Neuronal stem cell (in vitro differentiated cells): ENCODE results near the gene AVEN.

ENCODE experiments used
- DNase-seq: peaks from one replicate; pipeline ENCODE4 v3.0.0-alpha.2; 2013; ENCODE audit warnings: low spot score
- H2AFZ ChIP-seq: one replicate; pipeline ENCODE4 v1.6.1; 2013; ENCODE audit warnings: mild to moderate bottlenecking, low read length, inconsistent platforms
- H2AK5ac ChIP-seq: 2 replicates; pipeline ENCODE4 v1.6.1; 2013; ENCODE audit warnings: low read depth, mild to moderate bottlenecking, inconsistent platforms, low read length, moderate library complexity, mixed read lengths
- H2BK120ac ChIP-seq: 2 replicates; pipeline ENCODE4 v1.6.1; 2013; ENCODE audit warnings: low read depth, mild to moderate bottlenecking, inconsistent platforms, low read length, moderate library complexity, mixed read lengths
- H2BK12ac ChIP-seq: one replicate; pipeline ENCODE4 v1.6.1; 2013; ENCODE audit warnings: low read length, inconsistent platforms
- H2BK15ac ChIP-seq: 2 replicates; pipeline ENCODE4 v1.6.1; 2013; ENCODE audit warnings: mild to moderate bottlenecking, low read length, inconsistent platforms, mixed read lengths
- H2BK5ac ChIP-seq: one replicate; pipeline ENCODE4 v1.6.1; 2013; ENCODE audit warnings: inconsistent platforms, mild to moderate bottlenecking, low read length, moderate library complexity
- H3K14ac ChIP-seq: one replicate; pipeline ENCODE4 v1.6.1; 2013; ENCODE audit warnings: low read length, inconsistent platforms
- H3K18ac ChIP-seq: 2 replicates; pipeline ENCODE4 v1.6.1; 2013; ENCODE audit warnings: low read length, inconsistent platforms
- H3K23ac ChIP-seq: 2 replicates; pipeline ENCODE4 v1.6.1; 2013; ENCODE audit warnings: low read depth, mild to moderate bottlenecking, mixed read lengths, low read length, inconsistent platforms; ENCODE audit not compliant: poor library complexity
- H3K27ac ChIP-seq: replicated peaks from 3 replicates; pipeline ENCODE4 v1.5.1; 2013; ENCODE audit warnings: low read length, inconsistent platforms
- H3K27me3 ChIP-seq, 3 experiments: 2 replicates each; pipeline ENCODE4 v1.6.1; 2013; ENCODE audit warnings: low read length in 3 of 3, mild to moderate bottlenecking in 2 of 3, inconsistent platforms in 1 of 3, low read depth in 1 of 3, mixed read lengths in 1 of 3, moderate library complexity in 1 of 3; ENCODE audit not compliant: control insufficient read depth in 3 of 3, insufficient read depth in 3 of 3
- H3K36me3 ChIP-seq, 2 donors: replicated peaks in 1 of 2; 2 replicates each; pipeline ENCODE4 v1.6.1; 2013; ENCODE audit warnings: low read length in 2 of 2; ENCODE audit not compliant: control insufficient read depth in 2 of 2, insufficient read depth in 2 of 2
- H3K4ac ChIP-seq: 2 replicates; pipeline ENCODE4 v1.6.1; 2013; ENCODE audit warnings: inconsistent platforms, mild to moderate bottlenecking, low read length, moderate library complexity
- H3K4me1 ChIP-seq, 2 donors: 1 replicate in 1 of 2; 2 replicates in 1 of 2; pipeline ENCODE4 v1.6.1; 2013; ENCODE audit warnings: low read length in 2 of 2, low read depth in 1 of 2; ENCODE audit not compliant: control insufficient read depth in 2 of 2, insufficient read depth in 1 of 2
- H3K4me2 ChIP-seq: one replicate; pipeline ENCODE4 v1.6.1; 2013; ENCODE audit warnings: mild to moderate bottlenecking, low read length, inconsistent platforms; ENCODE audit not compliant: insufficient read depth, poor library complexity, severe bottlenecking
- H3K4me3 ChIP-seq, 2 donors: 2 replicates each; pipeline ENCODE4 v1.5.1; 2013; ENCODE audit warnings: low read length in 2 of 2, mild to moderate bottlenecking in 2 of 2, inconsistent platforms in 1 of 2, moderate library complexity in 1 of 2
- H3K79me1 ChIP-seq: one replicate; pipeline ENCODE4 v1.6.1; 2013; ENCODE audit warnings: low read depth, mild to moderate bottlenecking, inconsistent platforms, low read length, moderate library complexity
- H3K9ac ChIP-seq: one replicate; pipeline ENCODE4 v1.6.1; 2013; ENCODE audit warnings: mild to moderate bottlenecking, low read depth, low read length, inconsistent platforms; ENCODE audit not compliant: poor library complexity
- H3K9me3 ChIP-seq, 2 donors: replicated peaks in 1 of 2; 2 replicates each; pipeline versions ENCODE3 to v1.6.1; 2013; ENCODE audit warnings: low read length in 2 of 2, mild to moderate bottlenecking in 2 of 2, inconsistent platforms in 1 of 2, low read depth in 1 of 2, mixed read lengths in 1 of 2, moderate library complexity in 1 of 2; ENCODE audit not compliant: control insufficient read depth in 2 of 2, insufficient read depth in 1 of 2
- H4K8ac ChIP-seq: one replicate; pipeline ENCODE4 v1.6.1; 2013; ENCODE audit warnings: low read depth, mild to moderate bottlenecking, inconsistent platforms, low read length, moderate library complexity
- H4K91ac ChIP-seq: one replicate; pipeline ENCODE4 v1.6.1; 2013; ENCODE audit warnings: low read length, low read depth, mild to moderate bottlenecking, inconsistent platforms; ENCODE audit not compliant: poor library complexity
- whole genome bisulfite sequencing, 2 donors: extraction: QIAGEN DNeasy Blood & Tissue Kit; methylation state at CpG; one replicate each; pipeline ENCODE4 v1.1.7; 2013; ENCODE audit warnings: missing lambda C conversion rate in 2 of 2, mixed read lengths in 1 of 2; ENCODE audit not compliant: insufficient read length in 2 of 2, insufficient replicate concordance in 1 of 2; ENCODE audit errors: extremely low coverage in 2 of 2; 5-methylcytosine and 5-hydroxymethylcytosine counted together

Gene AVEN

DNA sequence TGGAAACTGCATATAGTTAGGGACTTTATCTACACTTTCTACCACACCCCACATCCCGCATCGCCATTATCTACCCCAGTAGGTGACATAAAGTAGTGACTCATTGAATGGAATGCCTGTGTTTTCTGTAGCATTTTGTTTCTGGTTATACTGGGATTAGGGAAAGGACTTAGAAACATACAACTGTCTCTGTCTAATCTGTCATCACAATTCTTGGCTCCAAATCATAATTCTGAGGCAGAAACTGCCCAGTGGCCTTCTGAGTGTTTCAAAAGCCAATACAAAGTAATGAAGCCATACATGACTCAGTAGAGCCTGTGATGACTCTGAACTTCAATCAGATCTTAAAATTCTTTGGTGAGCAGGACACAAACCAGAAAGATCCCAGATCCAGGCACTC, 186.4 kb downstream of the AVEN start:
- Histone ChIP-seq H3K9me3 (no peaks in the 10 kb centered on the region), H4K91ac (no peak overlapping the region), H2BK5ac (no peak overlapping the region), H3K79me1 (no peaks in the 10 kb centered on the region), H3K4me1 (peaks cover 0 to 1% of the 10 kb centered on the region in 2 donors), H4K8ac (no peak overlapping the region), H2BK12ac (no peak overlapping the region), H2BK15ac (no peak overlapping the region), H2AFZ (no peak overlapping the region), H3K4ac (no peak overlapping the region), H3K4me2 (no peak overlapping the region), H3K36me3 (no peaks in the 10 kb centered on the region), H3K14ac (no peak overlapping the region), H3K9ac (no peak overlapping the region), H3K23ac (no peak overlapping the region), H3K27me3 (no peaks in the 10 kb centered on the region), H3K4me3 (no peak overlapping the region), H3K18ac (no peak overlapping the region), H2BK120ac (no peak overlapping the region), H3K27ac (no peak overlapping the region), H2AK5ac (no peak overlapping the region)
- WGBS, 2 donors, result no CpG with 5 or more reads among the region's 2 CpGs
- no peak for DNase-seq

DNA sequence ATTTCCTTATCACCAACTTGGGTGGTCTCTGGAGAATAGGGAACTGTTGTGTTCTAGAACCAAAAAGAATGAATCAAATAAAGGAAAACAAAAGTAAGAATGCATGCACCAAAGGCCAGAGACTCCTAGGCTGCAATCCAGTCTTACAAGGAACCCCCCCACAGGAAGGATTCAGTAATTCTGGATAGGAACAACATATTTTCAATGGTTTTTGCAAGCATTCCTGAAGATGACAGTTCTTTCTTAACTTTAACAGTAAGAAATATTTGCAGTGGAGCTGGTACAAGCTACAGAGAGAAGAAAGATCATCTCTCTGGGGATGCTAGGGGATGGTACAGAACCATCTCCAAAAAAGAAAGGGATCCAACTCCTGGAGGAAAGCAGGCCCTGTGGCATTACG, 186.9 kb downstream of the AVEN start:
- DNase-seq, result no peak
- Histone ChIP-seq H3K23ac (no peak overlapping the region), H3K36me3 (no peaks in the 10 kb centered on the region), H3K79me1 (no peaks in the 10 kb centered on the region), H3K14ac (no peak overlapping the region), H2AFZ (no peak overlapping the region), H3K4me2 (no peak overlapping the region), H3K4ac (no peak overlapping the region), H2BK15ac (no peak overlapping the region), H2BK12ac (no peak overlapping the region), H2BK120ac (no peak overlapping the region), H2BK5ac (no peak overlapping the region), H3K27ac (no peak overlapping the region), H3K9ac (no peak overlapping the region), H2AK5ac (no peak overlapping the region), H3K27me3 (no peaks in the 10 kb centered on the region), H3K4me1 (peaks cover under 1 to 1% of the 10 kb centered on the region in 2 donors), H3K4me3 (no peak overlapping the region), H3K18ac (no peak overlapping the region), H4K8ac (no peak overlapping the region), H3K9me3 (no peaks in the 10 kb centered on the region), H4K91ac (no peak overlapping the region)
- no CpG with 5 or more reads among the region's 1 CpG for WGBS, 2 donors

DNA sequence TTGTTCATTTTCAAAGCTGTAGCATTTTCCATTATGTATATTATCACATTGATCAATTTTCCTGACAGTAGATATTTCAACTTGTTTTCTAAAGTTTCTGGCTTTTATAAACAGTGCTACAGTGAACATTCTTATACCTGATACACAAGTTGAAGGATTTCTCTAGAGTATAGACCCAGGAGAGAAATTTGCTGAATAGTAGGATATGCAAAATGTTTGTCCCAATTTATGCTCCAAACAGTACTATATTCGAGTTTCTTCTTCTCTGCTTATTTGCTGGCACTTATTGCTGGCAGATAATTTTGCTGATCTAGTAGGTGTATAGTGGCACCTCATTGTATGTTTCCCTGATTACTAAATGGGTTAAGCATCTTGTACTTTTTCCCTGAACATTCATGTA, 187.9 kb downstream of the AVEN start:
- WGBS, 2 donors, result no CpG with 5 or more reads among the region's 1 CpG
- Histone ChIP-seq H3K14ac (no peak overlapping the region), H3K36me3 (no peaks in the 10 kb centered on the region), H3K9ac (no peak overlapping the region), H2BK5ac (no peak overlapping the region), H2BK15ac (no peak overlapping the region), H4K91ac (no peak overlapping the region), H2BK12ac (no peak overlapping the region), H3K4me1 (peaks cover 3 to 10% of the 10 kb centered on the region in 2 donors), H2AK5ac (no peak overlapping the region), H3K4ac (no peak overlapping the region), H3K4me3 (no peak overlapping the region), H2AFZ (no peak overlapping the region), H3K79me1 (no peaks in the 10 kb centered on the region), H3K18ac (no peak overlapping the region), H3K4me2 (no peak overlapping the region), H3K27me3 (no peaks in the 10 kb centered on the region), H4K8ac (no peak overlapping the region), H2BK120ac (no peak overlapping the region), H3K9me3 (no peaks in the 10 kb centered on the region), H3K23ac (no peak overlapping the region), H3K27ac (no peak overlapping the region)
- no peak for DNase-seq

DNA sequence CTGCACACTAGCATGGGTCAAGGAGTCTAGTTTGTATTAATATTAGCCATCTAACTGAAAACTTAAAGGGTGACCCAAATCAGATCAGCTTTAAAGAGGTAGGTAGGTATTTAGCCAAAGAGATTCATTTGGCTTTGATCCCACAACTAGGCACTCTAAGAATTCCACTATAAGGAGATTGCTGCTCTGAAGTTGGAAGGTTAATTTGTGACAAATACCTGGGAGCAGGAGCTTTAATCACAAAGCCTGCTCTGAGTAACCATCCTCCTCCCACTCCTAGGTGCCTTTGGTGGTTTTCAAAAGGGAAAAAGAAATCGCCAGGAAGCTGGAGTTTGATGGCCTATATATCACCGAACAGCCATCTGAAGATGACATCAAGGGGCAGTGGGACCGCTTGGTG, 191.0 kb downstream of the AVEN start:
- no peaks in the 10 kb centered on the region for H3K9me3 ChIP-seq
- no CpG with 5 or more reads among the region's 3 CpGs for WGBS, 2 donors
- no peaks in the 10 kb centered on the region for H3K79me1 ChIP-seq
- no peak overlapping the region for H4K91ac ChIP-seq
- H3K27ac ChIP-seq, result no peak overlapping the region
- no peak overlapping the region for H2BK120ac ChIP-seq
- no peak overlapping the region for H2AK5ac ChIP-seq
- H2BK12ac ChIP-seq, result no peak overlapping the region
- H3K9ac ChIP-seq, result no peak overlapping the region
- H3K18ac ChIP-seq, result no peak overlapping the region
- H3K27me3 ChIP-seq, result no peaks in the 10 kb centered on the region
- no peak overlapping the region for H2AFZ ChIP-seq
- DNase-seq, result no peak
- H3K23ac ChIP-seq, result no peak overlapping the region
- H3K4me3 ChIP-seq, result no peak overlapping the region
- H3K14ac ChIP-seq, result no peak overlapping the region
- no peak overlapping the region for H3K4ac ChIP-seq
- H2BK5ac ChIP-seq, result no peak overlapping the region
- no peak overlapping the region for H3K4me2 ChIP-seq
- H4K8ac ChIP-seq, result no peak overlapping the region
- no peak overlapping the region for H2BK15ac ChIP-seq
- H3K4me1 ChIP-seq, result peaks cover 3 to 13% of the 10 kb centered on the region in 2 donors
- H3K36me3 ChIP-seq, result no peaks in the 10 kb centered on the region
